Chondrocyte (in vitro differentiated cells): ENCODE data around the gene CLASP1. TPM values are rescaled to one million over a fixed set of nuclear protein-coding genes. Genes with fewer than 3 reads are reported as not detected.

Source experiments
- DNase-seq: peaks from one replicate; pipeline ENCODE4 v3.0.0; 2021; ENCODE audit warnings: mixed read lengths, low spot score
- H3K27ac Mint-ChIP-seq: one replicate; pipeline ENCODE4 v1.8.0; 2021; ENCODE audit warnings: mild to moderate bottlenecking, moderate library complexity, mixed read lengths; ENCODE audit not compliant: unreplicated experiment
- H3K27me3 Mint-ChIP-seq: 2 replicates; pipeline ENCODE4 v1.8.0; 2021; ENCODE audit warnings: low read depth, mixed read lengths
- H3K36me3 Mint-ChIP-seq: 2 replicates; pipeline ENCODE4 v1.8.0; 2021; ENCODE audit warnings: low read depth, mixed read lengths
- H3K4me1 Mint-ChIP-seq: 2 replicates; pipeline ENCODE4 v1.8.0; 2021; ENCODE audit warnings: low read depth, mild to moderate bottlenecking, mixed read lengths
- H3K4me3 Mint-ChIP-seq: one replicate; pipeline ENCODE4 v1.8.0; 2021; ENCODE audit warnings: mild to moderate bottlenecking, moderate library complexity, mixed read lengths; ENCODE audit not compliant: unreplicated experiment
- H3K9me3 Mint-ChIP-seq: 2 replicates; pipeline ENCODE4 v1.8.0; 2021; ENCODE audit warnings: low read depth, mixed read lengths
- CTCF ChIP-seq: fragments of 200-600 bp; sonication (generic); IDR thresholded peaks from 2 replicates; pipeline ENCODE4 v1.5.0; 2021; ENCODE audit warnings: antibody characterized with exemption, mild to moderate bottlenecking, moderate library complexity
- total RNA-seq: library from RNA; stranded (reverse); gene quantifications from 3 replicates; pipeline ENCODE4 v1.2.1, GENCODE V29; 2021

The CLASP1 gene
- total RNA-seq, 1 donor from 2014 or later = 56.0 TPM

- Mint-ChIP-seq H3K4me1 (peaks cover 19% of the 10 kb centered on the region), H3K9me3 (no peaks in the 10 kb centered on the region), H3K36me3 (peaks cover 19% of the 10 kb centered on the region), H3K4me3 (no peak overlapping the region), H3K27ac (no peak overlapping the region), H3K27me3 (no peaks in the 10 kb centered on the region)
- no peak for DNase-seq
- no peak for TF ChIP-seq CTCF
Measured at GRCh38 chr2:121398853-121399252, 250.4 kb downstream of the CLASP1 start.

- no peak for DNase-seq
- no peaks in the 10 kb centered on the region for H3K27me3 Mint-ChIP-seq
- TF ChIP-seq CTCF = no peak
- no peaks in the 10 kb centered on the region for H3K9me3 Mint-ChIP-seq
- H3K4me3 Mint-ChIP-seq = no peak overlapping the region
- H3K36me3 Mint-ChIP-seq = peaks cover 18% of the 10 kb centered on the region
- no peak overlapping the region for H3K27ac Mint-ChIP-seq
- peaks cover 37% of the 10 kb centered on the region for H3K4me1 Mint-ChIP-seq
Measured at GRCh38 chr2:121390082-121390692, 259.1 kb downstream of the CLASP1 start.

GRCh38 chr2:121388371-121388770 lies 260.9 kb downstream of the CLASP1 start:
- H3K27me3 Mint-ChIP-seq = no peaks in the 10 kb centered on the region
- H3K27ac Mint-ChIP-seq = peak overlapping the region; percentile 74
- no peak for TF ChIP-seq CTCF
- H3K4me3 Mint-ChIP-seq = no peak overlapping the region
- peaks cover 12% of the 10 kb centered on the region for H3K36me3 Mint-ChIP-seq
- no peaks in the 10 kb centered on the region for H3K9me3 Mint-ChIP-seq
- peaks cover 37% of the 10 kb centered on the region for H3K4me1 Mint-ChIP-seq
- DNase-seq = no peak

- no peak for DNase-seq
- TF ChIP-seq CTCF = no peak
Measured at GRCh38 chr2:121387591-121388325, 261.5 kb downstream of the CLASP1 start.

GRCh38 chr2:121386707-121387106 lies 262.6 kb downstream of the CLASP1 start:
- no peak for DNase-seq
- Mint-ChIP-seq H3K36me3 (peaks cover 26% of the 10 kb centered on the region), H3K27me3 (no peaks in the 10 kb centered on the region), H3K27ac (no peak overlapping the region), H3K9me3 (no peaks in the 10 kb centered on the region), H3K4me1 (peaks cover 37% of the 10 kb centered on the region), H3K4me3 (no peak overlapping the region)
- no peak for TF ChIP-seq CTCF

More at GRCh38 chr2:121387591-121388325, 261.5 kb downstream of the CLASP1 start:
- Mint-ChIP-seq H3K4me3 (no peak overlapping the region), H3K36me3 (peaks cover 17% of the 10 kb centered on the region), H3K27me3 (no peaks in the 10 kb centered on the region), H3K27ac (peak overlapping the region; percentile 74), H3K4me1 (peaks cover 37% of the 10 kb centered on the region), H3K9me3 (no peaks in the 10 kb centered on the region)
